ENCODE measurements around the gene SPATS2L. TPM values are rescaled to one million over a fixed set of nuclear protein-coding genes. Genes with fewer than 3 reads are reported as not detected.

The SPATS2L gene
- total RNA-seq, 1 donor from 2014 or later, result 79.9 TPM

GRCh38 chr2:200426754-200427153 lies 120.3 kb downstream of the SPATS2L start:
- Histone ChIP-seq H3K4me3 (ENCODE audit: low read length in 3 of 3) (no peak overlapping the region), H3K9me3 (ENCODE audit: control insufficient read depth in 3 of 3, low read length in 3 of 3) (no peaks in the 10 kb centered on the region), H3K4me1 (ENCODE audit: control insufficient read depth in 3 of 3, insufficient read depth in 3 of 3, low read length in 3 of 3) (no peaks in the 10 kb centered on the region), H3K27me3 (ENCODE audit: control insufficient read depth in 3 of 3, insufficient read depth in 3 of 3, low read length in 3 of 3) (no peaks in the 10 kb centered on the region), H3K36me3 (ENCODE audit: control insufficient read depth in 3 of 3, insufficient read depth in 3 of 3, low read length in 3 of 3) (peaks cover 0 to 26% (median 10%) of the 10 kb centered on the region in 3 donors), H3K27ac (ENCODE audit: low read depth, low read length) (no peak overlapping the region), H3K9ac (ENCODE audit: low read depth in 1 of 3, low read length in 3 of 3) (no peak overlapping the region)

GRCh38 chr2:200428961-200429665 lies 122.6 kb downstream of the SPATS2L start:
- peaks cover 0 to 19% (median 7%) of the 10 kb centered on the region in 3 donors for H3K36me3 ChIP-seq (ENCODE audit: control insufficient read depth in 3 of 3, insufficient read depth in 3 of 3, low read length in 3 of 3)

GRCh38 chr2:200430017-200430416 lies 123.5 kb downstream of the SPATS2L start:
- H3K9ac ChIP-seq (ENCODE audit: low read depth in 1 of 3, low read length in 3 of 3), result no peak overlapping the region
- H3K36me3 ChIP-seq (ENCODE audit: control insufficient read depth in 3 of 3, insufficient read depth in 3 of 3, low read length in 3 of 3), result peaks cover 0 to 14% (median 7%) of the 10 kb centered on the region in 3 donors
- H3K4me1 ChIP-seq (ENCODE audit: control insufficient read depth in 3 of 3, insufficient read depth in 3 of 3, low read length in 3 of 3), result no peaks in the 10 kb centered on the region
- no peaks in the 10 kb centered on the region for H3K9me3 ChIP-seq (ENCODE audit: control insufficient read depth in 3 of 3, low read length in 3 of 3)
- no peaks in the 10 kb centered on the region for H3K27me3 ChIP-seq (ENCODE audit: control insufficient read depth in 3 of 3, insufficient read depth in 3 of 3, low read length in 3 of 3)
- no peak overlapping the region for H3K4me3 ChIP-seq (ENCODE audit: low read length in 3 of 3)
- H3K27ac ChIP-seq (ENCODE audit: low read depth, low read length), result no peak overlapping the region

More at GRCh38 chr2:200428961-200429665, 122.6 kb downstream of the SPATS2L start:
- no peaks in the 10 kb centered on the region for H3K27me3 ChIP-seq (ENCODE audit: control insufficient read depth in 3 of 3, insufficient read depth in 3 of 3, low read length in 3 of 3)
- H3K27ac ChIP-seq (ENCODE audit: low read depth, low read length), result no peak overlapping the region
- H3K4me3 ChIP-seq (ENCODE audit: low read length in 3 of 3), result no peak overlapping the region
- no peak overlapping the region for H3K9ac ChIP-seq (ENCODE audit: low read depth in 1 of 3, low read length in 3 of 3)
- no peaks in the 10 kb centered on the region for H3K4me1 ChIP-seq (ENCODE audit: control insufficient read depth in 3 of 3, insufficient read depth in 3 of 3, low read length in 3 of 3)
- H3K9me3 ChIP-seq (ENCODE audit: control insufficient read depth in 3 of 3, low read length in 3 of 3), result no peaks in the 10 kb centered on the region

- Histone ChIP-seq H3K9ac (ENCODE audit: low read depth in 1 of 3, low read length in 3 of 3) (no peak overlapping the region), H3K4me3 (ENCODE audit: low read length in 3 of 3) (no peak overlapping the region), H3K9me3 (ENCODE audit: control insufficient read depth in 3 of 3, low read length in 3 of 3) (no peaks in the 10 kb centered on the region), H3K36me3 (ENCODE audit: control insufficient read depth in 3 of 3, insufficient read depth in 3 of 3, low read length in 3 of 3) (peaks cover 0 to 12% (median 11%) of the 10 kb centered on the region in 3 donors), H3K27ac (ENCODE audit: low read depth, low read length) (no peak overlapping the region), H3K27me3 (ENCODE audit: control insufficient read depth in 3 of 3, insufficient read depth in 3 of 3, low read length in 3 of 3) (no peaks in the 10 kb centered on the region), H3K4me1 (ENCODE audit: control insufficient read depth in 3 of 3, insufficient read depth in 3 of 3, low read length in 3 of 3) (no peaks in the 10 kb centered on the region)
Measured at GRCh38 chr2:200431996-200432705, 125.7 kb downstream of the SPATS2L start.

GRCh38 chr2:200435379-200435778 lies 128.9 kb downstream of the SPATS2L start:
- no peaks in the 10 kb centered on the region for H3K9me3 ChIP-seq (ENCODE audit: control insufficient read depth in 3 of 3, low read length in 3 of 3)
- peaks cover 0 to 4% (median 3%) of the 10 kb centered on the region in 3 donors for H3K36me3 ChIP-seq (ENCODE audit: control insufficient read depth in 3 of 3, insufficient read depth in 3 of 3, low read length in 3 of 3)
- H3K4me1 ChIP-seq (ENCODE audit: control insufficient read depth in 3 of 3, insufficient read depth in 3 of 3, low read length in 3 of 3), result no peaks in the 10 kb centered on the region
- H3K4me3 ChIP-seq (ENCODE audit: low read length in 3 of 3), result no peak overlapping the region
- H3K27ac ChIP-seq (ENCODE audit: low read depth, low read length), result no peak overlapping the region
- H3K9ac ChIP-seq (ENCODE audit: low read depth in 1 of 3, low read length in 3 of 3), result no peak overlapping the region
- H3K27me3 ChIP-seq (ENCODE audit: control insufficient read depth in 3 of 3, insufficient read depth in 3 of 3, low read length in 3 of 3), result no peaks in the 10 kb centered on the region

GRCh38 chr2:200438251-200438650 lies 131.8 kb downstream of the SPATS2L start:
- Histone ChIP-seq H3K27me3 (ENCODE audit: control insufficient read depth in 3 of 3, insufficient read depth in 3 of 3, low read length in 3 of 3) (no peaks in the 10 kb centered on the region), H3K4me1 (ENCODE audit: control insufficient read depth in 3 of 3, insufficient read depth in 3 of 3, low read length in 3 of 3) (no peaks in the 10 kb centered on the region), H3K27ac (ENCODE audit: low read depth, low read length) (no peak overlapping the region), H3K4me3 (ENCODE audit: low read length in 3 of 3) (no peak overlapping the region), H3K9me3 (ENCODE audit: control insufficient read depth in 3 of 3, low read length in 3 of 3) (no peaks in the 10 kb centered on the region), H3K9ac (ENCODE audit: low read depth in 1 of 3, low read length in 3 of 3) (no peak overlapping the region), H3K36me3 (ENCODE audit: control insufficient read depth in 3 of 3, insufficient read depth in 3 of 3, low read length in 3 of 3) (peaks cover 0 to 10% (median 4%) of the 10 kb centered on the region in 3 donors)

- H3K36me3 ChIP-seq (ENCODE audit: control insufficient read depth in 3 of 3, insufficient read depth in 3 of 3, low read length in 3 of 3), result peaks cover 0 to 10% (median 4%) of the 10 kb centered on the region in 3 donors
Measured at GRCh38 chr2:200438846-200439245, 132.4 kb downstream of the SPATS2L start.

GRCh38 chr2:200439981-200440380 lies 133.5 kb downstream of the SPATS2L start:
- Histone ChIP-seq H3K4me1 (ENCODE audit: control insufficient read depth in 3 of 3, insufficient read depth in 3 of 3, low read length in 3 of 3) (no peaks in the 10 kb centered on the region), H3K9me3 (ENCODE audit: control insufficient read depth in 3 of 3, low read length in 3 of 3) (no peaks in the 10 kb centered on the region), H3K36me3 (ENCODE audit: control insufficient read depth in 3 of 3, insufficient read depth in 3 of 3, low read length in 3 of 3) (peaks cover 0 to 10% (median 4%) of the 10 kb centered on the region in 3 donors), H3K9ac (ENCODE audit: low read depth in 1 of 3, low read length in 3 of 3) (no peak overlapping the region), H3K4me3 (ENCODE audit: low read length in 3 of 3) (no peak overlapping the region), H3K27ac (ENCODE audit: low read depth, low read length) (no peak overlapping the region), H3K27me3 (ENCODE audit: control insufficient read depth in 3 of 3, insufficient read depth in 3 of 3, low read length in 3 of 3) (no peaks in the 10 kb centered on the region)

More at GRCh38 chr2:200438846-200439245, 132.4 kb downstream of the SPATS2L start:
- H3K27me3 ChIP-seq (ENCODE audit: control insufficient read depth in 3 of 3, insufficient read depth in 3 of 3, low read length in 3 of 3), result no peaks in the 10 kb centered on the region
- no peak overlapping the region for H3K9ac ChIP-seq (ENCODE audit: low read depth in 1 of 3, low read length in 3 of 3)
- no peaks in the 10 kb centered on the region for H3K4me1 ChIP-seq (ENCODE audit: control insufficient read depth in 3 of 3, insufficient read depth in 3 of 3, low read length in 3 of 3)
- H3K9me3 ChIP-seq (ENCODE audit: control insufficient read depth in 3 of 3, low read length in 3 of 3), result no peaks in the 10 kb centered on the region
- no peak overlapping the region for H3K4me3 ChIP-seq (ENCODE audit: low read length in 3 of 3)
- H3K27ac ChIP-seq (ENCODE audit: low read depth, low read length), result no peak overlapping the region

- no peaks in the 10 kb centered on the region for H3K9me3 ChIP-seq (ENCODE audit: control insufficient read depth in 3 of 3, low read length in 3 of 3)
- H3K4me3 ChIP-seq (ENCODE audit: low read length in 3 of 3), result no peak overlapping the region
- no peak overlapping the region for H3K9ac ChIP-seq (ENCODE audit: low read depth in 1 of 3, low read length in 3 of 3)
- H3K27ac ChIP-seq (ENCODE audit: low read depth, low read length), result no peak overlapping the region
- H3K4me1 ChIP-seq (ENCODE audit: control insufficient read depth in 3 of 3, insufficient read depth in 3 of 3, low read length in 3 of 3), result no peaks in the 10 kb centered on the region
- H3K27me3 ChIP-seq (ENCODE audit: control insufficient read depth in 3 of 3, insufficient read depth in 3 of 3, low read length in 3 of 3), result no peaks in the 10 kb centered on the region
- H3K36me3 ChIP-seq (ENCODE audit: control insufficient read depth in 3 of 3, insufficient read depth in 3 of 3, low read length in 3 of 3), result peaks cover 0 to 18% (median 0%) of the 10 kb centered on the region in 3 donors
Measured at GRCh38 chr2:200442471-200442870, 136.0 kb downstream of the SPATS2L start.

- no peaks in the 10 kb centered on the region for H3K9me3 ChIP-seq (ENCODE audit: control insufficient read depth in 3 of 3, low read length in 3 of 3)
- H3K27ac ChIP-seq (ENCODE audit: low read depth, low read length), result no peak overlapping the region
- H3K27me3 ChIP-seq (ENCODE audit: control insufficient read depth in 3 of 3, insufficient read depth in 3 of 3, low read length in 3 of 3), result no peaks in the 10 kb centered on the region
- no peak overlapping the region for H3K9ac ChIP-seq (ENCODE audit: low read depth in 1 of 3, low read length in 3 of 3)
- no peak overlapping the region for H3K4me3 ChIP-seq (ENCODE audit: low read length in 3 of 3)
- no peaks in the 10 kb centered on the region for H3K4me1 ChIP-seq (ENCODE audit: control insufficient read depth in 3 of 3, insufficient read depth in 3 of 3, low read length in 3 of 3)
- peaks cover 0 to 17% (median 0%) of the 10 kb centered on the region in 3 donors for H3K36me3 ChIP-seq (ENCODE audit: control insufficient read depth in 3 of 3, insufficient read depth in 3 of 3, low read length in 3 of 3)
Measured at GRCh38 chr2:200443376-200443775, 136.9 kb downstream of the SPATS2L start.

All from skeletal muscle tissue (tissue), 4 donors.